Common myeloid progenitor, CD34-positive (primary cell): ENCODE results near the gene GRID1.

Experiments
- CTCF ChIA-PET: fragments of 350-600 bp; sonication (Branson Sonifier 250); formaldehyde crosslinking; loops from one replicate; lab custom pipeline; 2021; ENCODE audit warnings: antibody characterized with exemption; lab: Charles Lee
- POLR2A ChIA-PET: fragments of 350-600 bp; sonication (Branson Sonifier 250); formaldehyde crosslinking; loops from one replicate; lab custom pipeline; 2021; ENCODE audit warnings: antibody characterized with exemption; lab: Charles Lee
- DNase-seq, 3 donors: peaks; one replicate each; pipeline versions ENCODE4 v3.0.0 to v3.0.0-alpha.2; 2013
- H3K27ac ChIP-seq, 2 experiments: 1 replicate in 1 of 2; 2 replicates in 1 of 2; pipeline ENCODE4 v1.7.0; 2013; ENCODE audit warnings: inconsistent platforms in 2 of 2, low read length in 2 of 2, mild to moderate bottlenecking in 2 of 2, low read depth in 1 of 2, moderate library complexity in 1 of 2; ENCODE audit not compliant: severe bottlenecking in 2 of 2, insufficient read depth in 1 of 2, poor library complexity in 1 of 2
- H3K27me3 ChIP-seq, 5 experiments: replicated peaks in 2 of 5; 1 replicate in 3 of 5; 2 replicates in 2 of 5; pipeline versions ENCODE4 v1.6.1 to v1.7.0; 2013; ENCODE audit warnings: low read length in 4 of 5, mild to moderate bottlenecking in 2 of 5, moderate library complexity in 2 of 5, inconsistent platforms in 1 of 5; ENCODE audit not compliant: insufficient read depth in 5 of 5, control insufficient read depth in 4 of 5
- H3K36me3 ChIP-seq, 4 experiments: 1 replicate in 2 of 4; 2 replicates in 2 of 4; pipeline versions ENCODE4 v1.6.1 to v1.7.0; 2013; ENCODE audit warnings: low read length in 3 of 4, control low read depth in 1 of 4, mild to moderate bottlenecking in 1 of 4; ENCODE audit not compliant: control insufficient read depth in 4 of 4, insufficient read depth in 4 of 4
- H3K4me1 ChIP-seq, 4 experiments: 1 replicate in 3 of 4; 2 replicates in 1 of 4; pipeline versions ENCODE4 v1.6.1 to v1.7.1; 2013; ENCODE audit warnings: low read length in 3 of 4, mild to moderate bottlenecking in 3 of 4, control low read depth in 1 of 4, inconsistent platforms in 1 of 4, moderate library complexity in 1 of 4; ENCODE audit not compliant: control insufficient read depth in 4 of 4, insufficient read depth in 4 of 4; ENCODE audit errors: control extremely low read depth in 1 of 4
- H3K4me3 ChIP-seq, 7 experiments: 1 replicate in 4 of 7; 2 replicates in 3 of 7; pipeline versions ENCODE4 v1.5.1 to v1.7.0; 2013; ENCODE audit warnings: mild to moderate bottlenecking in 7 of 7, low read length in 6 of 7, moderate library complexity in 6 of 7, inconsistent platforms in 2 of 7, low read depth in 2 of 7, control low read depth in 1 of 7; ENCODE audit not compliant: insufficient read depth in 4 of 7, control insufficient read depth in 1 of 7; ENCODE audit errors: extremely low read depth in 1 of 7
- H3K9me3 ChIP-seq, 5 experiments: 1 replicate in 4 of 5; 2 replicates in 1 of 5; pipeline versions ENCODE4 v1.6.1 to v1.7.1; 2013; ENCODE audit warnings: low read length in 4 of 5, mild to moderate bottlenecking in 2 of 5, inconsistent platforms in 1 of 5, low read depth in 1 of 5, moderate library complexity in 1 of 5; ENCODE audit not compliant: control insufficient read depth in 4 of 5, insufficient read depth in 2 of 5; ENCODE audit errors: control extremely low read depth in 1 of 5
- WGBS: methylation state at CpG from one replicate; pipeline ENCODE4 v1.1.5; 2013; ENCODE audit not compliant: insufficient coverage; 5-methylcytosine and 5-hydroxymethylcytosine counted together

The GRID1 gene

DNA sequence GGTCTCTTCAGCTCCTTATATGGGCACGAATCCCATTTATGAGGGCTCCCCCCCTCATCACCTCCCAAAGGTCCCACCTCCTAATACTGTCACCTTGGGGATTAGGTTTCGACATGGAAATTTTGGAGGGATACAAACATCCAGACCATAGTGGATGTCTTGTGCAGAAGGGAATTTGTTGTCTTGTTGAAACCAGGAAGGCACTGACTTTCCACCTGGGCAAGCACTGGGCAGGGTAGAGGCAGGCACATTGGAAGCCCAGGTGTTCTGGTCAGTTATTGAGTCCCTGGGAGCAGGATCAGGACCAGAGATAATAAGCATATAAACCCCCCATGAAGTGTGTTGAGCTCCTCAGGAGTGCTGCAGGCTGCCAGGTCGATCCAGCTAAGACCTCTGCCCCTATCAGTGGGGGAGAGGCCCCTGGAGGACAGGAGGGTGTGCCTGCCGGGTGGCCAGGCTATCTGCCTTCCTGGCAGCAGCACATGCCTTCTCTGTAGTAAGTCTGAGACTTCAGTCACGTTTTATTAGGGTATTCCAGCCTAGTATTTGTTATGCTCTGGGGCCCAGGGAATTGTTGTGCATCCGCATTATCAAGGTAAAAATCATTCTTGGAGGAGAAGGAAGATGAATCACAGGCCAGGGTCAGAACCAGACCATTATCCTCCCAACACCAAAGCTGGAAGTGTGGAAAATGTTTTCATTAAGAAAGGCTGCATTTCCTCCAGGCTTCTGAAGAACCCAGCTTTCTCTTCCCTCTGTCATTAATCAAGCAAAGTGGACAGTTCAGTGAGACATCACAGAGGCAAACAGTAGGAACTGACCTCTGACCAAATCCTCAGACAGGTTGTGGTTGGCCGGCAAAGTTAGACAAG, 503.1 kb downstream of the GRID1 start:
- Histone ChIP-seq H3K4me1 (peaks cover 0 to 14% (median 9%) of the 10 kb centered on the region in 4 experiments), H3K36me3 (no peaks in the 10 kb centered on the region), H3K4me3 (no peak overlapping the region), H3K27me3 (no peaks in the 10 kb centered on the region), H3K9me3 (no peaks in the 10 kb centered on the region), H3K27ac (no peak overlapping the region)
- WGBS, result 89% methylated on average over 4 of the region's 7 CpGs
- no peak for DNase-seq
- POLR2A ChIA-PET, result no interaction called here
- CTCF ChIA-PET, result no interaction called here

DNA sequence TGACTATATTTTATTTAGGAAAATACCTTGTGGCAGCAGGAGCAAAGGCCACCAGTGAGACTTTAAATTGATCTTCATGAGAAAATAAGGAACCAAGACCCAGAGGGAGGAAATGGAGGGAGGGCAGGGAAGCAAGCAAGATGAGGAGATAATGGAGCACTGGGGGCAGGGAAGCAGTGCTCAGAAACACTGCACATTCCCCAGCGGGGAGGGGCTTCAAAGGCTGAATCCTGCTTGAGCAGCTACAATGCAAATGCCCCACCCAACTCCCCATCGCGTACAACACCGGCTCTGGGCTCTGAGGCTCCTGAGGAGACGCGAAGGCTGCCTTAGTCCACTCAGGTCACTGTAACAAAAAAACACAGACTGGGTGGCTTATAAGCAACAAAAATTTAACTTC, 503.8 kb downstream of the GRID1 start:
- CTCF ChIA-PET, result no interaction called here
- peak in 2 of 3 donors; percentile 0 to 1 for DNase-seq
- WGBS, result 0% methylated on average over 1 of the region's 6 CpGs

DNA sequence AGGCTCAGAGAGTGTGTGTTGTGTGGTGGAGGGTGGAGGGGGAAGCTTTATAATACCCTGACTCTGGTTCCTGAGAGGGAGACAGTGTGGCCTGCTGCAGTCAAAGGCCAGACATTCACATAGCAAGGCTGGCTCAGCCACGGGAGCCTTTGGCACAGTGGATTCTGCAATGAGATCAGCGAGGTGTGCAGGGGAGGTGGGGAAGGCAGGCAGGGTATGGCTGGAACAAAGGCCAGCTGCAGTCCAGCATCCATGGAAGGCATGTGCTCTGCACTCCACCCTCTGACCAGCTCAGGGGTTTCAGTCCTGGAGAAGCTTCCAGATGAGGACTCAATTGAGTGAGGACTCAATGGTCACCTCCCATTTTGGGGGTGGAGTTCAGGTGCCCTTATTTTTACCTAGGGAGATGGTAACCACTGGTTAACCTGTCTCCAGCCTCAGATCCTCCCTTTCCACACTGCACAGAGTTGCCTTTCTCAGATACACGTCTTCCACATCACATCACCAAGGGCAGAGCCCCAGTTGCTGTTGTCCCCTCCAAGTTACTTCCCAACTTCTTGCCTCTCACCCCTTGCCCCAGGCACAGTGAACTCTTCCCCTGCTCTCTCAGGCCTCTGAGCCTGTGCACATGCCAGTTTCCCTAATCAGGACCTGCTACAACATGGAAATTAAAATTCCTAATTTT, 504.9 kb downstream of the GRID1 start:
- Histone ChIP-seq H3K27ac (no peak overlapping the region), H3K4me3 (no peak overlapping the region), H3K27me3 (no peaks in the 10 kb centered on the region), H3K4me1 (peaks cover 0 to 14% (median 9%) of the 10 kb centered on the region in 4 experiments), H3K36me3 (no peaks in the 10 kb centered on the region), H3K9me3 (no peaks in the 10 kb centered on the region)
- POLR2A ChIA-PET, result no interaction called here
- DNase-seq, result no peak
- CTCF ChIA-PET, result no interaction called here
- 92% methylated on average over 1 of the region's 3 CpGs for WGBS

More for the DNA sequence above, 503.8 kb downstream of the GRID1 start:
- peak overlapping the region in 1 of 7 experiments; percentile 8 for H3K4me3 ChIP-seq
- no peak overlapping the region for H3K27ac ChIP-seq
- no peaks in the 10 kb centered on the region for H3K36me3 ChIP-seq
- H3K9me3 ChIP-seq, result no peaks in the 10 kb centered on the region
- POLR2A ChIA-PET, result no interaction called here
- H3K27me3 ChIP-seq, result no peaks in the 10 kb centered on the region
- H3K4me1 ChIP-seq, result peaks cover 0 to 14% (median 9%) of the 10 kb centered on the region in 4 experiments

DNA sequence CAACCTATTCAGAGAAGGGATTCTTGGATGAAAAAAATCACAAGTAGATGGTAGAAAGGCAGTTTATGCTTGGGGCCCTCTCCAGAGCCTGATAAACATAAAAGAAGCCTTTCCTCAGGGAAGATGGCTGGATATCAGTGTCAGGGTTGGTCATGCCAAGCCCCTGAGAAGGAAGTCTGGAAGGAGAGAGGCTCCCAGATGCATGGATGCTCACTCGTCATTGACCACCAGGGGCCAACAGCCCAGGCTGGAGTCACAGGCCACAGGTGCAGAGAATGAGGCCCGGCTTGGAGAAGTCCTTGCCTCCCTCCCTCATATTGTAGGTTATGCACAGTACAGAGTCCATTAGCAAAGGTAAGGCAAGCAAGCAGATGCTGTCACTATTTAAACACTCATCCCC, 506.7 kb downstream of the GRID1 start:
- Histone ChIP-seq H3K36me3 (no peaks in the 10 kb centered on the region), H3K27ac (no peak overlapping the region), H3K9me3 (no peaks in the 10 kb centered on the region), H3K4me1 (peaks cover 0 to 14% (median 9%) of the 10 kb centered on the region in 4 experiments), H3K4me3 (no peak overlapping the region), H3K27me3 (no peaks in the 10 kb centered on the region)
- 100% methylated on average over 1 of the region's 2 CpGs for WGBS
- CTCF ChIA-PET, result no interaction called here
- POLR2A ChIA-PET, result no interaction called here
- DNase-seq, result no peak

DNA sequence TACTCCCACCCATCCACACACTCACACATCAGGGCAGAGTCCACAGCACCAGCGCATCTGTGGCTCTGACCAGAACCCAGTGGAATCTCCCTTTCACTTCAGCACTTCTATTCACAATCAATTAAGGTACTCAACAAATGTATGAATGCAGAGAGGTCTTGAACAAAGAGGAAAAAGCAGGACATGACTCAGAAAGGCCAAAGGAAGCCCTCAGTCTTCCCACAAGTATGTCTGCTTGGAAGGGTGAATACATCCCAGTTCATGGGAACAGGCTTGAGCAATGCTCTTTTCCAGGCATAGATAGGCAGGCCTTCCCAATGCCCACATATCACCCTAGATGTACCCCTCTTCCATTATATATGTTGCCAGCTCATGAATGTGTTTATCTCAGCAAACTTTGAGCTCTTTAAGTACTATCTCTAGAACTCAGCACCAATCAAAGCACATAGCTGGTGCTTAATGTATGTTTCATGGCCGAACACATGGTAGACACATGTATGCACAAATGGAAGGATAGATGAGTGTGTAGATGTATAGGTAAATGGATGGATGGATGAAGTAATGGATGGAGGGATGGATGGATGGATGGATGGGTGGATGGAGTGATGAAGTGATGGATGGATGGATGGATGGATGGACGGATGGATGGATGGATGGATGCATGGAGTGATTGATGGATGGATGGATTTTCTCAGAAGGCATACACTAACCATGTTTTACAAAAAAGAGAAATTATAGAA, 507.6 kb downstream of the GRID1 start:
- DNase-seq, result no peak

DNA sequence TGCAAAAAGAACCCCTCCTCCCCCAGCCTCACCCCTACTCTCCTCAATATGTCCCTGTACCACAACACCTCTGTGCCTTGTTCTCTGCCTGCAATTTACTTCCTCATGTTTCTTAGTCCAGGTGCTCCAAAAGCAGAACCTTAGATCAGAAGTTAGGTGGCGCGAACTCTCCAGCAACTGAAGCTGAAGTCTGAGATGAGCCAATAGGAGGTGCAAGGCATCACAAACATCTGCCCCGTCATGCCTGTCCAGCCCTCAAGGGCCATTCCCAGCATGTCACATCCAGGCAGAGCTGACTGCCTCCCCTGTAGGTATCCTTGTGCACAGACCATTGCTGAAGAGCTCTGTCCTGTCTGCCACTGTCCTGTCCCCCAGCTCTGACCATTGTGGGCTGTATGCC, 508.8 kb downstream of the GRID1 start:
- DNase-seq, result no peak
- Histone ChIP-seq H3K9me3 (peaks cover 0 to 2% (median 0%) of the 10 kb centered on the region in 5 experiments), H3K27ac (no peak overlapping the region), H3K36me3 (no peaks in the 10 kb centered on the region), H3K4me1 (peaks cover 0 to 6% (median 5%) of the 10 kb centered on the region in 4 experiments), H3K27me3 (no peaks in the 10 kb centered on the region), H3K4me3 (no peak overlapping the region)
- POLR2A ChIA-PET, result no interaction called here
- 100% methylated on average over 1 of the region's 3 CpGs for WGBS
- CTCF ChIA-PET, result no interaction called here

More for the DNA sequence above, 507.6 kb downstream of the GRID1 start:
- H3K36me3 ChIP-seq, result no peaks in the 10 kb centered on the region
- H3K9me3 ChIP-seq, result no peaks in the 10 kb centered on the region
- H3K4me3 ChIP-seq, result no peak overlapping the region
- 100% methylated on average over 1 of the region's 3 CpGs for WGBS
- POLR2A ChIA-PET, result no interaction called here
- CTCF ChIA-PET, result interaction anchor here (0.6 kb wide), 1 partner anchor 44 kb away, joined by 3 read pairs; no protein-coding TSS in a partner anchor
- no peak overlapping the region for H3K27ac ChIP-seq
- peaks cover 0 to 14% (median 9%) of the 10 kb centered on the region in 4 experiments for H3K4me1 ChIP-seq
- H3K27me3 ChIP-seq, result no peaks in the 10 kb centered on the region
